NCI-H2107 (cell line): Measurements from ENCODE around the gene PLS1.
"Not testable (repeated sequence)": the region's sequence is repeated elsewhere in the genome, so short reads cannot be mapped to it uniquely, and the experiment has no call there.

ENCODE experiments used
- DNase-seq: peaks from one replicate; lab custom pipeline; 2025; lab: John Stamatoyannopoulos, UW

The PLS1 gene

DNA sequence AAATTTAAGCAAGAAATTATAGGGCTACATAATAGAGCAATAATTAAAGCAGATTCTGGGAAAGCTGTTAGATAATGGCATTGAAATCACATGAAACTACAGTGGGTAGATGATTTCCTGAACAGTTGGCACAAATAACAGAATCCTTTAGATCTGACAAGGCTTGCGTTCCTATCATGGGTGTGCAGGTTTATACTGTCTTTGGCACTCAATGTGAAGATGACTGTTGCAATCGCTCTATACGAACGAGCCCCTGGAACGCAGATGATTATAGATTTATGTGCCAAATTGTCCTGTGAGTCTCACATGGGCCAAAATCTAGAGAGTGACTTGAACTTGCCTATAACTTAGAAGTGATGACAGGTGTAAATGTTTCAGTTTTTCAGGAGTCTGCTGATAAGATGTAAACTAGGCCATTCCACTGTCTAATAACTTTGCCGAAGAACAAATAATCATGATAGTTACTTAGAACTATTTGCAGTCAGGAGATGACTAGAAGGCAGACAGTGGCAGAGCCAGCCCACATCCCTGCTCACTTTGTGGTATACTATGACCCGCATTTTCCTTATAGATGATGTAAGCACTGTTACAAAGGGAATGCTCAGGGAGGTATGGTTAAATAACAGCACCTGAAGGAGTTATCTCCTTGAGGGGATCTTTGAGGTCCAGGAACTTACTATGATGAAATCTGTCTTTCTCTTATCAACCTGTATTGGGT is 97.1 kb downstream of the PLS1 start:
- no peak for DNase-seq

- DNase-seq = no peak
Measured at GRCh38 chr3:142694225-142694624, 98.0 kb downstream of the PLS1 start.

DNA sequence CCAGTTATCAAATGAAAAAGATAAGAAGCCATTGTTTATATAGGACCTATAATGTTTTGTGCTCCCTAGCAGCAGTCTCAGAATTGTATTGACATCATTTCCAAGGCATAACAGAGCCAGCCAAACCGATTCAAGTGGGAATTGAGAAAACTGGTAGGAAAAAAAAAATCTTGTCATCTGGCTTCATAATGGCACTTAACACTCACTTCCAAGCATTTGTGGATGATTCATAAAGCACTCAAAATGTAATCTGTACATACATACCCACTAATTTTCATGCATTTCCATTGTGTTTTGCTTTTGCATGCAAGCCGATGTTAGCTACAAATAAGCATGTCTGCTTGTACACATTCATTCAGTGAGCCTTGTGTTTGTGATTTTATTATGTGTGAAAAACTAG is 109.0 kb downstream of the PLS1 start:
- DNase-seq = no peak

- no peak for DNase-seq
Measured at GRCh38 chr3:142706321-142707127, 110.3 kb downstream of the PLS1 start.

GRCh38 chr3:142709207-142709606 is 113.0 kb downstream of the PLS1 start:
- DNase-seq = no peak

DNA sequence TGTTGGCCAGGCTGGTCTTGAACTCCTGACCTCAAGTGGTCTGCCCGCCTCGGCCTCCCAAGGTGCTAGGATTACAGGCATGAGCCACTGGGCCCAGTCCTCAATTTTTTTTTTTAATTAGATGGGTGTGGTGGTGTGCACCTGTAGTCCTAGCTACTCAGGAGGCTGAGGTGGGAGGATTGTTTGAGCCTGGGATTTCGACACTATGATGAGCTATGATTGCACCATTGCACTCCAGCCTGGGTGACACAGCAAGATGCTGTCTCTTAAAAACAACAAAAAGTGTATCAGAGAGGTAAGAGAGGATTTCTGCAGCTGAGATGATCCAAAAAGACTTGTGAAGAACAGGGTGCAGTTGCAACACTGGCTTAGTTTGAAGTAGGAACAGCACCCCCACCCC is 118.7 kb downstream of the PLS1 start:
- not testable (repeated sequence) for DNase-seq

- DNase-seq = no peak
Measured at GRCh38 chr3:142716102-142716501, 119.9 kb downstream of the PLS1 start.

GRCh38 chr3:142723665-142723967 is 127.4 kb downstream of the PLS1 start:
- DNase-seq = no peak

DNA sequence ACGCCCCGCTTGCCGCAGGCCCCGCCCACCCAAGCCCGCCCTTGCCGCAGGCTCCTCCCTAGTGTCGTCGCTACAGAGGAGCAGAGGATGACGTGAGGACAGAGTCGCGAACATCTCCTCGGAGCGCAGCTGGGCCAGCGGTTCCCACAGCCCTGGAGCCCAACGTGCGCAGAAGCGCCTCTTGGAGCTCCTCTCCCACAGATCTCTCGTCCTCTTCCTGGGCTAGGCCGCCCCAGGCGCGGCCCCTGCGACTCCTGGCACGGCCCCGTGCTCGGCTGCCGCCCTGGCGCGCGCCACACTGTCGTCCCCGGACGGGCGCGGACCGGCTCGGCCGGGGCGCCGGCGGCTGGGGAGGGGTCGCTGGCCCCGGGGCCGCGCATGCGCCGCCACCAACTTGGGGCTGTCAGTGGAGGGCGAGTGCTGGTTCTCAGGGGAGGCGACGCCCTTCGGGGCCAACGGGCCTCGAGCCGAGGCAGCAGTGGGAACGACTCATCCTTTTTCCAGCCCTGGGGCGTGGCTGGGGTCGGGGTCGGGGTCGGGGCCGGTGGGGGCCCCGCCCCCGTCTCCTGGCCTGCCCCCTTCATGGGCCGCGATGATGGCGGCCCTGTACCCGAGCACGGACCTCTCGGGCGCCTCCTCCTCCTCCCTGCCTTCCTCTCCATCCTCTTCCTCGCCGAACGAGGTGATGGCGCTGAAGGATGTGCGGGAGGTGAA is 127.9 kb downstream of the PLS1 start, which contains the start of gene TRPC1:
TRPC1 (plus strand) TSS at position 67 of the 714 bp plus-strand sequence; CDS start at position 593, 526 bp downstream.
- peak; percentile 86 for DNase-seq

- peak; percentile 13 for DNase-seq
Measured at GRCh38 chr3:142724682-142725356, 128.6 kb downstream of the PLS1 start.

GRCh38 chr3:142725357-142725739 is 129.2 kb downstream of the PLS1 start:
- DNase-seq = no peak

DNA sequence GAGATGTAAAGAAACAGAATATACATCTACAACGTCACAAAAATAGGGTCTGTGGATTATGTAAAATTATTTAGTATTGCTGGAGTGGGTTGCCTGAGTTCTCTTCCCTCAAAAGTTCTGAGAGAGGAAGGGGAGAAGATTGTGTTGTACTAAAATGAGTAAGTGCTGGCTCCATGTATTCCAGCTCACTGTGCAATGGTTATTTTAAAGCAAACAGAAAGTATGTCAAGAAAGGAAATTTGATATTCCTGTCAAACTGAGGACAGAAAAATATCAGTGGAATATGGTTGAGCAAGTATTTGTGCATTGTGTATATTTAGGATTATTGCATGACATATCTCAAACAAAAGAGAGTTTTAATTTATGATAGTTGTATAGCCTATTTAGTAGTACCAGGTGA is 129.8 kb downstream of the PLS1 start:
- DNase-seq = no peak

- no peak for DNase-seq
Measured at GRCh38 chr3:142732066-142732465, 135.9 kb downstream of the PLS1 start.

DNA sequence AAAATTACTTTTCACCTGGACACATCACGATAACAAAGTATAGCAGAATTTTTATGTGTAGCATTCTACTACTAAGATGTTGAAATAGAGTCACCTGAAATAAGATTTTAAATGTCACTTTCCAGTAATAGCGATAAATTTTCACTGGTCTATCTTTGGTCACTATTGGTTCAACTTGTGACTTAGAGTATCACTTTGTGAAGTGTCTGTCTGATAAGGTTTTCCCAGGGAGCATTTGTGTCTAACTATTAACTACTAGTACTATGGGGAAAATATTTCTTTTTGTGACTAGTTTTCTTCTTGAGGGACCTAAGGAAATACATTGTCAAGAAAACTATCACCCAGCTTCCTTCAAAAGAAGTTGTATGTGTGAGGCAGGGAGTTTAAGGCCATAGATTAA is 138.6 kb downstream of the PLS1 start:
- no peak for DNase-seq

GRCh38 chr3:142735462-142735861 is 139.3 kb downstream of the PLS1 start:
- DNase-seq = no peak

DNA sequence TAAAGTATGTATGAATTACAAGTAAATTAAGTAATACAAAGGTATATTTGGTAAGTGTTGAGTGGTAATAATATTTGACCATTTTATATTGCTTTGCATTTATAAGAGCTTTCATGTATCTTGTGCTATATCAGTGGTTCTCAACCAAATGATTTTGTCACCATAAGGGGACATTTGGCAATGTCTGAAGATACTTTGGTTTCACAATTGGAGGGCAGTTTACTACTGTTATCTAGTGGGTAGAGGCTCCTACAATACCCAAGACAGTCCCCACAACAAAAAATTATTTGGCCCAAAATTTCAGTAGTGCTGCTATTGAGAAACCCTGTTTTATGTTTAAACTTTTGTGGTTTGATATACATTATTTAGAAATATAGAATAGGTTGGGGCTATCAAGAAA is 142.2 kb downstream of the PLS1 start:
- no peak for DNase-seq

DNA sequence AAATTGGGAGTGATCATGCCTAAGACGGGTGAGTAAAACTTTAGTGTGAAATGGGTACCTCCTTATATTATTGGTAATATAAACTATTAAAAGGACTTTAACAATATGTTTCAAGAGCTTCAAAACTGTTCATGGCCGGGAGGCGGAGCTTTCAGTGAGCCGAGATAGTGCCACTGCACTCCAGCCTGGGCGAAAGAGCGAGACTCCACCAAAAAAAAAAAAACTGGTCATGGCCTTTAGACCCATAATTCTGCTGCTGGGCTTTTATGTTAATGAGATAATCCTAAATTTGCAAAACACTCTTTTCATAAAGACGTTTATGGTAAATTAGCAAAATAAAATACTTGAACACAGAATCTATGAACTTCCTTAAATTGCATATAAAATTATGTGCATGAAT is 150.5 kb downstream of the PLS1 start:
- no peak for DNase-seq

- not testable (repeated sequence) for DNase-seq
Measured at GRCh38 chr3:142750531-142750930, 154.3 kb downstream of the PLS1 start.

GRCh38 chr3:142752605-142753004 is 156.4 kb downstream of the PLS1 start:
- not testable (repeated sequence) for DNase-seq

- DNase-seq = no peak
Measured at GRCh38 chr3:142754494-142754893, 158.3 kb downstream of the PLS1 start.
